SK-N-SH (cell line): ENCODE data around the gene KANTR. TPM values are rescaled to one million over a fixed set of nuclear protein-coding genes. Genes with fewer than 3 reads are reported as not detected.

Experiments
- CTCF ChIA-PET: fragments of 300-600, 350-600 bp; formaldehyde crosslinking; extraction: SDS; loops from one replicate; lab custom pipeline; 2021; lab: Yijun Ruan, JAX
- POLR2A ChIA-PET: fragments of 350-600 bp; sonication (Branson Sonifier 250); formaldehyde crosslinking; extraction: SDS; loops from one replicate; lab custom pipeline; 2020; ENCODE audit warnings: antibody characterized with exemption, inconsistent platforms; lab: Yijun Ruan, JAX
- DNase-seq: peaks from one replicate; pipeline ENCODE4 v3.0.0; 2012
- H2AFZ ChIP-seq: fragments of 200-600 bp; sonication (generic); 2 replicates; pipeline ENCODE4 v1.8.1; 2016; ENCODE audit warnings: antibody characterized with exemption, mild to moderate bottlenecking, low read depth
- H3F3A ChIP-seq: fragments of 200-600 bp; sonication (generic); replicated peaks from 2 replicates; pipeline ENCODE3; 2016; ENCODE audit warnings: antibody characterized with exemption, mild to moderate bottlenecking; ENCODE audit not compliant: insufficient read depth
- H3K27ac ChIP-seq, 2 experiments: fragments of 200-500 bp in 1 of 2; fragments of 200-600 bp in 1 of 2; sonication (Bioruptor generic) in 1 of 2; sonication (generic), shearing (Covaris generic) in 1 of 2; 2 replicates each; pipeline versions ENCODE4 v1.5.1 to v1.6.1; 2014 to 2016; ENCODE audit warnings: low read depth in 2 of 2, inconsistent platforms in 1 of 2, low read length in 1 of 2, mild to moderate bottlenecking in 1 of 2, mixed read lengths in 1 of 2
- H3K27me3 ChIP-seq: fragments of 200-600 bp; sonication (generic), shearing (Covaris generic); 2 replicates; pipeline ENCODE4 v1.6.1; 2016; ENCODE audit warnings: mixed run types; ENCODE audit not compliant: insufficient read depth
- H3K36me3 ChIP-seq, 2 experiments: fragments of 200-500 bp in 1 of 2; fragments of 200-600 bp in 1 of 2; sonication (Bioruptor generic) in 1 of 2; sonication (generic) in 1 of 2; replicated peaks in 1 of 2; 2 replicates each; pipeline versions ENCODE3 to v1.5.1; 2014 to 2016; ENCODE audit warnings: low read length in 1 of 2, mild to moderate bottlenecking in 1 of 2; ENCODE audit not compliant: insufficient read depth in 2 of 2, control insufficient read depth in 1 of 2
- H3K4me1 ChIP-seq, 2 experiments: fragments of 200-500 bp in 1 of 2; fragments of 200-600 bp in 1 of 2; sonication (Bioruptor generic) in 1 of 2; sonication (generic), shearing (Covaris generic) in 1 of 2; 2 replicates each; pipeline versions ENCODE4 v1.5.1 to v1.6.1; 2014 to 2016; ENCODE audit warnings: low read depth in 1 of 2, low read length in 1 of 2, mixed run types in 1 of 2; ENCODE audit not compliant: insufficient read depth in 2 of 2, control insufficient read depth in 1 of 2
- H3K4me2 ChIP-seq: fragments of 200-600 bp; sonication (generic), shearing (Covaris generic); 2 replicates; pipeline ENCODE4 v1.6.1; 2017; ENCODE audit warnings: mixed run types
- H3K4me3 ChIP-seq, 2 experiments: fragments of 200-500 bp in 1 of 2; fragments of 200-600 bp in 1 of 2; sonication (Bioruptor generic) in 1 of 2; sonication (generic), shearing (Covaris generic) in 1 of 2; 2 replicates each; pipeline versions ENCODE4 v1.5.1 to v1.8.1; 2014 to 2016; ENCODE audit warnings: low read depth in 2 of 2, inconsistent platforms in 1 of 2, low read length in 1 of 2, mild to moderate bottlenecking in 1 of 2, mixed read lengths in 1 of 2, moderate library complexity in 1 of 2
- H3K79me2 ChIP-seq: fragments of 200-600 bp; sonication (generic); 2 replicates; pipeline ENCODE4 v1.8.1; 2017; ENCODE audit warnings: mild to moderate bottlenecking; ENCODE audit not compliant: insufficient read depth
- H3K9ac ChIP-seq: fragments of 200-600 bp; sonication (generic); 2 replicates; pipeline ENCODE4 v1.6.1; 2017; ENCODE audit warnings: mixed run types
- H3K9me2 ChIP-seq: fragments of 200-600 bp; sonication (generic); 2 replicates; pipeline ENCODE4 v1.6.1; 2017; ENCODE audit warnings: mixed run types
- H3K9me3 ChIP-seq: fragments of 200-600 bp; sonication (generic); 2 replicates; pipeline ENCODE4 v1.6.1; 2017; ENCODE audit warnings: mixed run types, mild to moderate bottlenecking, moderate library complexity
- H4K20me1 ChIP-seq: fragments of 200-600 bp; sonication (generic); 2 replicates; pipeline ENCODE4 v1.6.1; 2017; ENCODE audit warnings: mild to moderate bottlenecking, mixed run types; ENCODE audit not compliant: insufficient read depth
- CHD2 ChIP-seq: fragments of 150-350 bp; IDR thresholded peaks from 2 replicates; pipeline ENCODE4 v1.6.1; 2018; ENCODE audit warnings: low read length; ENCODE audit not compliant: partially characterized antibody
- ELF1 ChIP-seq: IDR thresholded peaks from 2 replicates; pipeline ENCODE4 v1.4.0; 2012
- EP300 ChIP-seq, 2 experiments: IDR thresholded peaks; 2 replicates each; pipeline versions ENCODE4 v1.4.0 to v1.6.1; 2012; ENCODE audit warnings: borderline replicate concordance in 1 of 2, low read depth in 1 of 2, low read length in 1 of 2
- EZH2phosphoT487 ChIP-seq: fragments of 200-600 bp; sonication (generic); IDR thresholded peaks from 2 replicates; pipeline ENCODE4 v1.6.1; 2017; ENCODE audit warnings: low read depth, mixed run types, mild to moderate bottlenecking, antibody characterized with exemption, moderate library complexity, borderline replicate concordance
- FOSL2 ChIP-seq: IDR thresholded peaks from 2 replicates; pipeline ENCODE4 v1.4.0; 2012; ENCODE audit warnings: low read depth, mild to moderate bottlenecking, moderate library complexity, borderline replicate concordance
- FOXM1 ChIP-seq: IDR thresholded peaks from 2 replicates; pipeline ENCODE4 v1.4.0; 2012; ENCODE audit warnings: low read depth, mild to moderate bottlenecking
- JUND ChIP-seq: IDR thresholded peaks from 2 replicates; pipeline ENCODE4 v1.4.0; 2012
- MEF2A ChIP-seq: IDR thresholded peaks from 2 replicates; pipeline ENCODE4 v1.4.0; 2012; ENCODE audit warnings: low read depth, borderline replicate concordance
- MXI1 ChIP-seq: IDR thresholded peaks from 2 replicates; pipeline ENCODE4 v1.6.1; 2012; ENCODE audit warnings: mild to moderate bottlenecking, low read depth, low read length, improper control_type of control experiment
- NRF1 ChIP-seq: IDR thresholded peaks from 2 replicates; pipeline ENCODE4 v1.6.1; 2012; ENCODE audit warnings: low read depth, mild to moderate bottlenecking, low read length
- RAD21 ChIP-seq: IDR thresholded peaks from 2 replicates; pipeline ENCODE4 v1.6.1; 2012; ENCODE audit warnings: mild to moderate bottlenecking, low read length
- RCOR1 ChIP-seq: fragments of 150-350 bp; IDR thresholded peaks from 2 replicates; pipeline ENCODE4 v1.6.1; 2017; ENCODE audit warnings: antibody characterized with exemption, low read length
- REST ChIP-seq: IDR thresholded peaks from 2 replicates; pipeline ENCODE4 v1.6.1; 2012; ENCODE audit warnings: mild to moderate bottlenecking, low read depth, low read length, moderate library complexity
- RXRA ChIP-seq: IDR thresholded peaks from 2 replicates; pipeline ENCODE4 v1.4.0; 2012; ENCODE audit warnings: low read depth, mild to moderate bottlenecking, borderline replicate concordance
- SIN3A ChIP-seq: IDR thresholded peaks from 2 replicates; pipeline ENCODE4 v1.6.1; 2012; ENCODE audit warnings: low read depth, mild to moderate bottlenecking, low read length, moderate library complexity, borderline replicate concordance
- SMC3 ChIP-seq: IDR thresholded peaks from 2 replicates; pipeline ENCODE4 v1.6.1; 2012; ENCODE audit warnings: low read depth, low read length, improper control_type of control experiment
- TAF1 ChIP-seq: IDR thresholded peaks from 2 replicates; pipeline ENCODE4 v1.6.1; 2012; ENCODE audit warnings: low read depth, mild to moderate bottlenecking, low read length, moderate library complexity, borderline replicate concordance
- USF1 ChIP-seq: IDR thresholded peaks from 2 replicates; pipeline ENCODE4 v1.4.0; 2012; ENCODE audit warnings: low read depth, borderline replicate concordance
- YY1 ChIP-seq: IDR thresholded peaks from 2 replicates; pipeline ENCODE4 v1.4.0; 2012; ENCODE audit warnings: low read depth, mild to moderate bottlenecking
- ZBTB33 ChIP-seq: IDR thresholded peaks from 2 replicates; pipeline ENCODE4 v1.4.0; 2012; ENCODE audit warnings: low read depth, borderline replicate concordance
- WGBS: methylation state at CpG from one replicate; pipeline ENCODE4 v1.1.6; 2017; ENCODE audit warnings: low lambda C conversion rate; 5-methylcytosine and 5-hydroxymethylcytosine counted together
- polyA plus RNA-seq, 3 experiments: library from polyadenylated mRNA; depleted of rRNA; stranded (reverse); fragments of >200 nt; gene quantifications; 2 replicates each; pipeline ENCODE4 v1.2.3, GENCODE V29; 2012

KANTR gene
- polyA plus RNA-seq, 1 of the 3 experiments (the other 2 are of a cell fraction) = 2.1 TPM

GRCh38 chrX:53085661-53086229 is 8.2 kb upstream of the KANTR start:
- no peak overlapping the region for H3K27ac ChIP-seq
- H3K9ac ChIP-seq = no peak overlapping the region
- peaks cover 14% of the 10 kb centered on the region for H3F3A ChIP-seq
- H2AFZ ChIP-seq = no peak overlapping the region
- no peak overlapping the region for H3K4me3 ChIP-seq
- no peaks in the 10 kb centered on the region for H3K9me2 ChIP-seq
- CTCF ChIA-PET = no interaction called here
- H3K9me3 ChIP-seq = no peaks in the 10 kb centered on the region
- peaks cover 2 to 14% of the 10 kb centered on the region in 2 experiments; a peak in 2 of 4 replicates for H3K4me1 ChIP-seq
- DNase-seq = no peak
- TF ChIP-seq RXRA = no peak
- no peak for TF ChIP-seq FOXM1
- no peak for TF ChIP-seq ELF1
- no peak for TF ChIP-seq CHD2
- TF ChIP-seq TAF1 = no peak
- no peak for TF ChIP-seq EP300 (IDR thresholded peaks at IDR 0.05; ENCODE audit: borderline replicate concordance in 1 of 2, low read depth in 1 of 2, low read length in 1 of 2)
- no peak for TF ChIP-seq MEF2A
- no peak for TF ChIP-seq YY1
- no peak for TF ChIP-seq RAD21
- TF ChIP-seq FOSL2 = no peak
- TF ChIP-seq RCOR1 = no peak
- no peak for TF ChIP-seq NRF1
- no peaks in the 10 kb centered on the region; the same call in 1 of the 2 replicates for H3K27me3 ChIP-seq
- no peak overlapping the region for H3K4me2 ChIP-seq
- H4K20me1 ChIP-seq = peaks cover 9% of the 10 kb centered on the region
- peaks cover 4 to 10% of the 10 kb centered on the region in 2 experiments for H3K36me3 ChIP-seq
- H3K79me2 ChIP-seq = peaks cover 8% of the 10 kb centered on the region; the same call in 1 of the 2 replicates
- POLR2A ChIA-PET = no interaction called here
- WGBS = 68% methylated on average over 17 of the region's 17 CpGs

GRCh38 chrX:53086464-53086863 is 7.5 kb upstream of the KANTR start:
- peaks cover 0 to 13% of the 10 kb centered on the region in 2 experiments; a peak in 1 of 4 replicates for H3K4me1 ChIP-seq

More at GRCh38 chrX:53086464-53086863, 7.5 kb upstream of the KANTR start:
- Histone ChIP-seq H3K4me3 (no peak overlapping the region), H4K20me1 (peaks cover 9% of the 10 kb centered on the region), H3K36me3 (peaks cover 4 to 10% of the 10 kb centered on the region in 2 experiments), H3K27me3 (no peaks in the 10 kb centered on the region; the same call in 1 of the 2 replicates), H3K9ac (no peak overlapping the region), H3K27ac (no peak overlapping the region), H3F3A (peaks cover 12% of the 10 kb centered on the region), H3K9me2 (no peaks in the 10 kb centered on the region), H3K9me3 (no peaks in the 10 kb centered on the region), H2AFZ (no peak overlapping the region), H3K4me2 (no peak overlapping the region), H3K79me2 (peaks cover 8% of the 10 kb centered on the region; the same call in 1 of the 2 replicates)
- POLR2A ChIA-PET = no interaction called here
- no peak for DNase-seq
- WGBS = 33% methylated on average over 6 of the region's 6 CpGs
- CTCF ChIA-PET = interaction anchor here (6.0 kb wide), 1 partner anchor 14 kb away, joined by 41 read pairs; no protein-coding TSS in a partner anchor
- TF ChIP-seq FOSL2 (no peak), RXRA (no peak), MXI1 (no peak), NRF1 (no peak), CHD2 (no peak), EZH2phosphoT487 (no peak), USF1 (no peak), JUND (no peak), MEF2A (no peak), REST (no peak), ZBTB33 (no peak), SMC3 (no peak), SIN3A (no peak)
